Dendritic cell treated with granulocyte-macrophage colony-stimulating factor and Interleukin-4, amounts not matched to agents 40 ng/mL and 50 ng/mL, for 4 days (primary cell): ENCODE data around the gene CNGA3.
"Not testable (repeated sequence)": the region's sequence is repeated elsewhere in the genome, so short reads cannot be mapped to it uniquely, and the experiment has no call there.

Source experiments
- H3K27ac Mint-ChIP-seq: one replicate; pipeline ENCODE4 v1.8.0; 2022; ENCODE audit warnings: mild to moderate bottlenecking, mixed read lengths
- H3K27me3 Mint-ChIP-seq: one replicate; pipeline ENCODE4 v1.8.0; 2022; ENCODE audit warnings: mild to moderate bottlenecking, mixed read lengths
- H3K36me3 Mint-ChIP-seq: one replicate; pipeline ENCODE4 v1.8.0; 2022; ENCODE audit warnings: low read depth, mixed read lengths
- H3K4me1 Mint-ChIP-seq: one replicate; pipeline ENCODE4 v1.8.0; 2022; ENCODE audit warnings: low read depth, mixed read lengths
- H3K4me3 Mint-ChIP-seq: one replicate; pipeline ENCODE4 v1.8.0; 2022; ENCODE audit warnings: mild to moderate bottlenecking, moderate library complexity, mixed read lengths
- H3K9me3 Mint-ChIP-seq: one replicate; pipeline ENCODE4 v1.8.0; 2022; ENCODE audit warnings: mixed read lengths
- intact Hi-C: fragments of 100-400 bp; cut with micrococcal nuclease; formaldehyde crosslinking; loops from one replicate; pipeline ENCODE4 v1.15.0; 2022

The CNGA3 gene

DNA sequence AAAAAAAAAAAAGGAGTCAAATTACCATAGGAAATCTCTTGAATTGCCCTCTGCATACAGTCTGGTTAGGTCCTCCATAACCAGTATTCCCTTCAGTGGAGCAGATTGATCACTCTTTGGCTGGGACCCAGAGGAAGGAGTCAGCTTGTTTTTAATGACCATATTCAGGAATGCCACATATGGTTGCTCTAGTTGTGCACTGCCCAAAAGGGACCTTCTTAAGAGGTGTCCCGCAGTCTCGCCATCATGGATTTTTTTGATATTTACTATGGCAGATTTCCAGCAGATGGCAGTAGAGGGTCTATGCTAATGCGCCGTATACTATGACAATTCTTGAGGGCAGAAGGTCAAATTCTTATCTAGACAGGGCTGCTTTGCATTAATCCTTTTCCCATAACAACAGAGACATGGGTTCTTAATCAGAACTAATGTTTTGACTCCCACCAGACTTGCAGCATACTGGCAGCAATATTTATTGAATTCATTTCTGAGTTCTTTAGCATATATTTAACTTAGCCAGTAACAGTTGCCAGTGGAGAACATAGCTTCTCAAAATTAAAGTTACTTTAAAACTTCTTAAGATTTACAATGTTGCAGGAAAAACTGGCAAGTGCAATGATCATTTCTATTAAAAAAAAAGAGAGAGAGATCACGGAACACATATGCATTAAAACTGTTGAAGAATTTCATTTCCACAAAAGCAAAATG lies 66.6 kb downstream of the CNGA3 start:
- peaks cover 5% of the 10 kb centered on the region for H3K36me3 Mint-ChIP-seq
- H3K27ac Mint-ChIP-seq, result no peak overlapping the region
- peaks cover 9% of the 10 kb centered on the region for H3K27me3 Mint-ChIP-seq
- H3K4me3 Mint-ChIP-seq, result no peak overlapping the region
- H3K4me1 Mint-ChIP-seq, result no peaks in the 10 kb centered on the region
- intact Hi-C loops, result loop anchor here (1.0 to 10.0 kb wide), 4 partner anchors 105 to 652 kb away; no protein-coding TSS in a partner anchor
- peaks cover 9% of the 10 kb centered on the region for H3K9me3 Mint-ChIP-seq

DNA sequence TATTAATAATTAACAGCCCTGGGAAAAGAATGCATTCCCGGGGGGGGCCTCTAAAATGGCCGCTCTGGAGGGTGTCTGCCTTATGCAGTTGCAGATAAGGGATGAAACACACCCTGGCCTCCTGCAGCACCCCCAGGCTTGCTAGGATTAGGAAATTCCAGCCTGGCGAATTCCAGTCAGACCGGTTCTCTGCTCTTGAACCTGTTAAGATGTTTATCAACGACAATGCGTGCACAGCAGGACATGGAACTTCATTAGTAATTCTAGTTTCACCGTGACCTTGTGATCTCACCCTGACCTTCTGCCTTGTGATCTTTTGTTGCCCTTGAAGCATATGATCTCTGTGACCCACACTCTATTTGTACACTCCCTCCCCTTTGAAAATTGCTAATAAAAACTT lies 68.0 kb downstream of the CNGA3 start:
- H3K9me3 Mint-ChIP-seq, H3K27me3 Mint-ChIP-seq, H3K4me3 Mint-ChIP-seq, H3K4me1 Mint-ChIP-seq, H3K36me3 Mint-ChIP-seq: not testable (repeated sequence)
- intact Hi-C loops, result loop anchor here (5.0 to 10.0 kb wide), 3 partner anchors 188 to 651 kb away; no protein-coding TSS in a partner anchor
- peak overlapping the region; percentile 39 for H3K27ac Mint-ChIP-seq

DNA sequence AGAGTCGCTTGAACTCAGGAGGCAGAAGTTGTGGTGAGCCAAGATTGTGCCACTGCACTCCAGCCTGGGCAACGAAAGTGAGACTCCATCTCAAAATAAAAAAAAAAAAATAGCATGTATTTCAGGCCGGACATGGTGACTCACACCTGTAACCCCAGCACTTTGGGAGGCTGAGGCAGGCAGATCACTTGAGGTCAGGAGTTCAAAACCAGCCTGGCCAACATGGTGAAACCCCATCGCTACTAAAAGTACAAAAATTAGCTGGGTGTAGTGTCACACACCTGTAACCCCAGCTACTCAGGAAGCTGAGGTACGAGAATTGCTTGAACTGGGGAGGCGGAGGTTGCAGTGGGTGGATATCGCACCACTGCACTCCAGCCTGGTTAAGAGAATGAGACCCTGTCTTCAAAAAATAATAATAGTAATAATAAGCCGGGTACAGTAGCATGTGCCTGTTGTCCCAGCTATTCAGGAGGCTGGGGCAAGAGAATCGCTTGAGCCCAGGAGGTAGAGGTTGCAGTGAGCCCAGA lies 69.5 kb downstream of the CNGA3 start:
- not testable (repeated sequence) for H3K36me3 Mint-ChIP-seq, H3K9me3 Mint-ChIP-seq, H3K27me3 Mint-ChIP-seq, H3K27ac Mint-ChIP-seq, H3K4me3 Mint-ChIP-seq
- peaks cover 11% of the 10 kb centered on the region for H3K4me1 Mint-ChIP-seq
- intact Hi-C loops, result loop anchor here (5.0 to 10.0 kb wide), 3 partner anchors 42 to 649 kb away; no protein-coding TSS in a partner anchor

DNA sequence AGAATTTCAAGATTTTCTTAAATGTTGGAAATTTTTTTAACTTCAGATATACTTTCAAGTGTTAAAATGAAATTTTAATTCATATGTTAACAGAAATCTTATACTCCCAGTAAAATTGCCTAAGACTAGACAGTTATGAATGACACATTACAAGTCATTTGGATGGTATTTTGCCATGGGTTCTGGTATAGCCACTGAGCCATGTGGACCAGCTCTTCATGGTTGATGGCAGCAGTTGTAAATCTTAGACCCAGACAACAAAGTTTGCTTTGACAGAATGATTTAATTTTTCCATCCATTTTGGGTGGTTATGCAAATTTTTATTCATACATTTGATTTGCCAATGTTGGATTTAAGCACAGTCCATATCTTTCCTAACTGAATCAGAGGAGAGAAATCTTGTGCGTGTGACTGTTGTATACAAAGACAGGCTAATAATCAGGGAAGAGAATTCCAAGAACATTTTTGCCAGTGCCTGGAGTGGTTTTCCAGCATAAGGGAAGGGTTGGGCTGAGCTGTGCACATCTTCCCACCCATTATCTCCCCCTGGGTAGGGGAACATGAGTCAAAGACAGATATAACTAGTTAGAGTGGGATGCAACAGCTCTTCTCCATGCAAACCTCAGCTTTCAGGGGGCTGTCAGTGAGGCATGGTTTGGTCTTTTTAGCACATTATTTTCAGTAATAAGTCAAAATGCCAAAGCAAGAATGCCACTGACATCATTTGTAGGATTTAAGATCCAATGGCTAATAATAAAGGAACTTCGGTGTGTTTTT lies 70.3 kb downstream of the CNGA3 start:
- H3K9me3 Mint-ChIP-seq, result peaks cover 17% of the 10 kb centered on the region
- H3K36me3 Mint-ChIP-seq, result peaks cover 5% of the 10 kb centered on the region
- H3K27me3 Mint-ChIP-seq, result no peaks in the 10 kb centered on the region
- peaks cover 16% of the 10 kb centered on the region for H3K4me1 Mint-ChIP-seq
- intact Hi-C loops, result loop anchor here (5.0 to 10.0 kb wide), 3 partner anchors 41 to 648 kb away; no protein-coding TSS in a partner anchor
- no peak overlapping the region for H3K27ac Mint-ChIP-seq
- no peak overlapping the region for H3K4me3 Mint-ChIP-seq

DNA sequence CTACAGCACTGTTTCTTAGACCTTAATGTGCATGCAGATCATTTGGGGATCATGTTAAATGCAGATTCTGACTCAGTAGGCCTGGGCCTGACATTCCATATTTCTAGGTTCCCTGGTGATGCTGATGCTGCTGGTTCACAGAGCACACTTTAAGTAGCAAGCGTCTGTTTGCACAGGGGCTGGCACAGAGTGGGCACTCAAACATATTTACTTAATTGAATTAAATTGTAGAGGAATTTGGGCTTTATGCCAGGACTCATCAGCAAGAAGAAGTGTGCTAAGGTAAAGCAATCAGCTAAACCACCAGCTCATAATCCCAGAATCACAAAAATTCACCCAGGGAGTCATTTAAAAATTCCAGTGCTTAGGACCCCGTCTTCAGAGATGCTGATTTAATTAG lies 73.3 kb downstream of the CNGA3 start:
- Mint-ChIP-seq H3K27me3 (no peaks in the 10 kb centered on the region), H3K4me3 (no peak overlapping the region), H3K27ac (peak overlapping the region; percentile 5), H3K9me3 (peaks cover 24% of the 10 kb centered on the region), H3K36me3 (peaks cover 12% of the 10 kb centered on the region), H3K4me1 (peaks cover 16% of the 10 kb centered on the region)
- intact Hi-C loops, result loop anchor here (5.0 to 10.0 kb wide), 3 partner anchors 38 to 645 kb away; no protein-coding TSS in a partner anchor

DNA sequence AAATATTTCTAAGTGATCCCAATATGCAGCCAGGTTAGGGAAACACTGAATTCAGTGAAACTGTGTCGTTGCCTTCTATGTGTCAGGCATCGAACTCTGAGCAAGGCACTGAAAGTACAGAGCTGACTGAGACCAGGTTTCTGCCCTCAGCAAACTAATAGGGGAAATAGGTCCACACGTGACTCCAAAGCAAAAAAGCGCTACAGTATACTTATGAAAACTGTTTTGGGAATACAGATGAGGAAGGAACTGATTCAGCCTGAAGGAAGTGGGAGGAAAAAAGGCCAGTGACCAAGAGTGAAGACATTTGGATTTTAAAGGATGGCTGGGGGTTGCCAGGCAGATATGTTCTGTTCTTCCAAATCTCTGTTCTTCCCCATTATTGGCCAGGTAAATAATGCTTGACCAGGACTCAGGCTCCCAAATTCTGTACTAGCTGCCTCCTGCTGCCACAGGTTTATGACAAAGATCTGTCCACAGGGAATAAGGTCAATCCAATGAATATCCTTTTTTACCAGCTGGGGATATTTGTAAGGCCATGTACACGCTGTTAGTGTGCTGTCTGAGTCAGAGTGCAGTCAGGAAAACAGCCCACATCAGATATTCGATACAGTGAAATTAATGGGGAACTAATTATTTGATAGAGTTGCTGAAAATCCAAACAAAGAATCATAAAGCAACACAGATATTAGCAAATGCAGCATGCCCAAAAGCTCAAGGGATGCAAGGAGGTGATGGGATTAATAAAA lies 73.9 kb downstream of the CNGA3 start:
- Mint-ChIP-seq H3K4me1 (peaks cover 16% of the 10 kb centered on the region), H3K4me3 (no peak overlapping the region), H3K27me3 (no peaks in the 10 kb centered on the region), H3K36me3 (peaks cover 10% of the 10 kb centered on the region), H3K27ac (peak overlapping the region; percentile 21), H3K9me3 (peaks cover 20% of the 10 kb centered on the region)
- intact Hi-C loops, result loop anchor here (5.0 to 10.0 kb wide), 3 partner anchors 37 to 645 kb away; no protein-coding TSS in a partner anchor

DNA sequence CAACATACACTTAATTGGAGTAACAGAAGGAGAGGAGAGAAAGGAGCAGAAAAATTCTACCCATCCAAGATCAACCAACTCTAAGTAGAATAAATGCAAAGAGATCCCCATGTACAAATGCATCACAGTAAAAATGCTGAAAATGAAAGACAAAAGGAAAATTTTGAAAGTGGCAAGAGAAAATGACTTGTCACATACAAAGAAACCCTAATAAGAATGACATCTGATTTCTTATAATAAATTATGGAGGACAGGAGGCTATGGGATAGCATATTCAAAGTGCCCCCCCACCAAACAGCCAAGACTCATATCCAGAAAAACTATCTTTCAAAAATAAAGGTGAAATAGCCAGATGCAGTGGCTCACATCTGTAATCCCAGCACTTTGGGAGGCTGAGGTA lies 76.2 kb downstream of the CNGA3 start:
- no peaks in the 10 kb centered on the region for H3K27me3 Mint-ChIP-seq
- H3K4me1 Mint-ChIP-seq, result peaks cover 16% of the 10 kb centered on the region
- intact Hi-C loops, result no loop called here
- H3K9me3 Mint-ChIP-seq, result peaks cover 20% of the 10 kb centered on the region
- H3K36me3 Mint-ChIP-seq, result peaks cover 10% of the 10 kb centered on the region
- H3K27ac Mint-ChIP-seq, result no peak overlapping the region
- H3K4me3 Mint-ChIP-seq, result no peak overlapping the region

DNA sequence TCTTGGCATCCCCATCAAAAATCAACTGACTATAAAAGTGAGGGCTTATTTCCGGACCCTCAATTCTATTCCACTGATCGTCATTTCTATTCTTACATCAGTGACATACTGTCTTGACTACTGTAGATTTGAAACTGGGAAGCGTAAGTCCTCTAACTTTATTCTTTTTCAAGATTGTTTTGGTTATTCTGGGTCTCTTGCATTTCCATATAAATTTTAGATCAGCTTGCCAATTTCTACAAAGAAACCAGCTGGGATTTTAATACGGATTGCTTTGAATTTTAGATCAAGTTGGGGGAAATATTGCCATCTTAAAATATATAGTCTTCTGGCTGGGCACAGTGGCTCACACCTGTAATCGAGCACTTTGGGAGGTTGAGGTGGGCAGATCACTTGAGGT lies 80.5 kb downstream of the CNGA3 start:
- Mint-ChIP-seq H3K27me3 (peaks cover 4% of the 10 kb centered on the region), H3K27ac (no peak overlapping the region), H3K4me3 (no peak overlapping the region), H3K36me3 (peaks cover 7% of the 10 kb centered on the region), H3K4me1 (no peaks in the 10 kb centered on the region), H3K9me3 (peaks cover 9% of the 10 kb centered on the region)
- intact Hi-C loops, result no loop called here

DNA sequence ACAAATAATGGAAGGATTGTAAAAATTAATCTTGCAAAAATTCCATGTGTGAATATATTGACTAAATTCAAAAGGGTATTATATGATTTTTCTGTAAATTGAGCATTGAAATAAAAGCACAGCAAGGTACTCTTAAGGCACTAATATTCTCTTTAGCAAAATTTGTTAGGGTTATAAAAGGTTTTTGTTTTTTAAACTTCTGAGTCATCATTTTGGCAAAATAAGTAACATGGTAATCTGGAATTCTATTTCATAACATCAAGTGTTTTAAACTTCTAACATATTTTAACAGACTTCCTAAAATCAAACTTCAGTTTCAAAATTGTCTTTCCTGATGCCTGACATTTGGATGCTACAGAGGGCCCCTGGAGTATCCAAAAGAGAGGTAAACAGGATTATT lies 85.9 kb downstream of the CNGA3 start:
- intact Hi-C loops, result no loop called here
- Mint-ChIP-seq H3K4me3 (no peak overlapping the region), H3K36me3 (no peaks in the 10 kb centered on the region), H3K9me3 (peaks cover 15% of the 10 kb centered on the region), H3K27me3 (peaks cover 4% of the 10 kb centered on the region), H3K27ac (no peak overlapping the region), H3K4me1 (peaks cover 5% of the 10 kb centered on the region)

DNA sequence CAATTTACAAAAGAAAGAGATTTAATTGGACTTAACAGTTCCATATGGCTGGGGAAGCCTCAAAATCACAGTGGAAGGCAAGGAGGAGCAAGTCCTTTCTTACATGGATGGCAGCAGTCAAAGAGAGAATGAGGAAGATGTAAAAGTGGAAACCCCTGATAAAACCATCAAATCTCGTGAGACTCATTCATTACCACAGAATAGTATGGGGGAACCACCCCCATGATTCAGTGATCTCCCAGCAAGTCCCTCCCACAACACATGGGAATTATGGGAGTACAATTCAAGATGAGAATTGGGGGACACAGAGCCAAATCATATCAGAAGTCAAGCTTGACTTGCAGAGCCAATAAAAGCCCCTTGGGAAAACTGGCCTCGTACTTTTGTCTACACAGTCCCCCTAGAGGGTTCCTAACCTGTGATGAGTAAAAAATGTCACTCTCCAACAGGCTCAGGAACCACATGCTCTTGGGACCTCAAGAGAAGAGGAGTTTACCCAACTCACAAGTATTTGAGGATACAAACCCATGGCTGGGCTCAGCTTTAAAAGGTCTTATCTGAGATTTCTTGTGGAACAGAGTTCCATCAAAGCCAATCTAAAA lies 87.2 kb downstream of the CNGA3 start:
- Mint-ChIP-seq H3K4me1 (peaks cover 7% of the 10 kb centered on the region), H3K36me3 (no peaks in the 10 kb centered on the region), H3K4me3 (no peak overlapping the region), H3K27me3 (peaks cover 4% of the 10 kb centered on the region), H3K27ac (no peak overlapping the region), H3K9me3 (peaks cover 19% of the 10 kb centered on the region)
- intact Hi-C loops, result no loop called here

DNA sequence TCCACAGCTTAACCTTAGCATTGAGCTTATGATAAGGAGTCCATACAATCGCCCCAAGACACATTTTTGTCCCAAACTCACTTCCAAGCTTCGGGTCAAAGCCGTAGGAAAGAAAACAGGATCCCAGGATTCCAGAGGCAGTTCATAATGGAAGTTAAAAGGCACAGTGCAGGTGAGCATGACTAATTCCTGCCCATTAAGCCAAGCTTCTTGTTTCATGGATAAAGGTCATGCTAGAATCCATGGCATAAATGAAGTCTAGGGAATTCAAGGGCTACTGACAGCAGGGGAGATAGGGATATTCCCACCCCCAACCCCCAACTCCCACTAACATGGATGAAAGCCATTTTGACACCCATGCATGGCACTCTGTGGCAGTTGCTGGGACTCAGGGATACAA lies 88.2 kb downstream of the CNGA3 start:
- Mint-ChIP-seq H3K36me3 (peaks cover 5% of the 10 kb centered on the region), H3K4me1 (peaks cover 12% of the 10 kb centered on the region), H3K9me3 (peaks cover 29% of the 10 kb centered on the region), H3K4me3 (no peak overlapping the region), H3K27me3 (no peaks in the 10 kb centered on the region), H3K27ac (no peak overlapping the region)
- intact Hi-C loops, result no loop called here

DNA sequence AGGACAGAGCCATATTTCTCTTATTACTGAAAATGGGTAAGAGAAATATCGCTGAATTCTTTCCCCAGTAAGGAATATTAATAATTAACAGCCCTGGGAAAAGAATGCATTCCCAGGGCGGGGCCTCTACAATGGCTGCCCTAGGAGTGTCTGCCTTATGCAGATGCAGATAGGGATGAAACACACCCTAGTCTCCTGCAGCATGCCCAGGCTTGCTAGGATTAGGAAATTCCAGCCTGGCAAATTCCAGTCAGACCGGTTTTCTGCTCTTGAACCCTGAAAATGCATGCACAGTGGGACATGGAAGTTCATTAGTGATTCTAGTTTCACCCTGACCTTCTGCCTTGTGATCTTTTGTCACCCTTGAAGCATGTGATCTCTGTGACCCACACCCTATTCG lies 89.4 kb downstream of the CNGA3 start:
- intact Hi-C loops, H3K27me3 Mint-ChIP-seq, H3K4me3 Mint-ChIP-seq, H3K36me3 Mint-ChIP-seq, H3K27ac Mint-ChIP-seq: not testable (repeated sequence)
- H3K9me3 Mint-ChIP-seq, result peaks cover 36% of the 10 kb centered on the region
- peaks cover 12% of the 10 kb centered on the region for H3K4me1 Mint-ChIP-seq

DNA sequence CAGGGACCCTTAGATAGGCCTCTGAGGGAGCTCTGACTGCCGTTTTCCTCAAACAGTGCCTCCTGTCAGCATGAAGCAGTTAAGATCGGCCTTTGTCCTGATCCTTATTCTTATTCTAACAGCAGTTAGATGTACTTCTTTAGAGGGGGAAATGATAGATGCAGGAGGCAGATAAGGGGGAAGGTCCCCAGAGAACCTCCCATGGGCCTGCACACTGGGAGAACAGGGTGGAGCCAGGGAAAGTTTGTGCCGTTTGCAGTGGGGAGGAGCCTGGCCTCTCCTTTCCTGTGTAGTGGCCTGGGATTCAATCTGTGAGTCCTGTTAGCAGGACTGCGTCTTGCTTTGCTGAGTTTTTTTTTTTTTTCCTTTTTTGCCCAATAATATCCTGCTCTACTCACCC lies 90.5 kb downstream of the CNGA3 start:
- H3K4me3 Mint-ChIP-seq, result no peak overlapping the region
- peaks cover 6% of the 10 kb centered on the region for H3K36me3 Mint-ChIP-seq
- no peak overlapping the region for H3K27ac Mint-ChIP-seq
- intact Hi-C loops, result no loop called here
- H3K27me3 Mint-ChIP-seq, result no peaks in the 10 kb centered on the region
- H3K9me3 Mint-ChIP-seq, result peaks cover 36% of the 10 kb centered on the region
- peaks cover 17% of the 10 kb centered on the region for H3K4me1 Mint-ChIP-seq
